AG08396 (cell line): ENCODE results near the gene HK2.
A peak's percentile ranks its signal among the peaks of the same experiment; 100 is the strongest.
"Not testable (repeated sequence)": the region's sequence is repeated elsewhere in the genome, so short reads cannot be mapped to it uniquely, and the experiment has no call there.

ENCODE experiments used
- DNase-seq: peaks from one replicate; pipeline ENCODE4 v3.0.0; 2012; ENCODE audit warnings: low spot score, mixed read lengths

Gene HK2

GRCh38 chr2:74895001-74895400 lies 61.1 kb downstream of the HK2 start:
- DNase-seq, result no peak

- DNase-seq, result no peak
Observed at GRCh38 chr2:74896232-74896631, 62.3 kb downstream of the HK2 start.

- DNase-seq, result not testable (repeated sequence)
Observed at GRCh38 chr2:74900225-74900624, 66.3 kb downstream of the HK2 start.

- DNase-seq, result no peak
Observed at GRCh38 chr2:74902281-74902860, 68.4 kb downstream of the HK2 start.

- DNase-seq, result no peak
Observed at GRCh38 chr2:74906395-74906794, 72.5 kb downstream of the HK2 start.

- DNase-seq, result not testable (repeated sequence)
Observed at GRCh38 chr2:74907560-74907959, 73.6 kb downstream of the HK2 start.

GRCh38 chr2:74908748-74909444 lies 75.0 kb downstream of the HK2 start:
- no peak for DNase-seq

GRCh38 chr2:74910245-74910644 lies 76.3 kb downstream of the HK2 start:
- DNase-seq, result no peak

GRCh38 chr2:74911061-74911460 lies 77.1 kb downstream of the HK2 start:
- DNase-seq, result no peak

GRCh38 chr2:74915743-74916142 lies 81.8 kb downstream of the HK2 start:
- DNase-seq, result no peak

- DNase-seq, result no peak
Observed at GRCh38 chr2:74916394-74916793, 82.5 kb downstream of the HK2 start.

GRCh38 chr2:74917702-74918619 lies 84.0 kb downstream of the HK2 start:
- peak; percentile 79 for DNase-seq

- DNase-seq, result peak; percentile 77
Observed at GRCh38 chr2:74919827-74920226, 85.9 kb downstream of the HK2 start.

- DNase-seq, result no peak
Observed at GRCh38 chr2:74921236-74921736, 87.4 kb downstream of the HK2 start.

GRCh38 chr2:74922592-74923227 lies 88.8 kb downstream of the HK2 start:
- no peak for DNase-seq

GRCh38 chr2:74924463-74925265 lies 90.7 kb downstream of the HK2 start:
- DNase-seq, result no peak

- no peak for DNase-seq
Observed at GRCh38 chr2:74925361-74925786, 91.4 kb downstream of the HK2 start.

- no peak for DNase-seq
Observed at GRCh38 chr2:74927621-74928020, 93.7 kb downstream of the HK2 start.

GRCh38 chr2:74930811-74931486 lies 97.0 kb downstream of the HK2 start:
- DNase-seq, result no peak

GRCh38 chr2:74931940-74932339 lies 98.0 kb downstream of the HK2 start:
- DNase-seq, result no peak

- no peak for DNase-seq
Observed at GRCh38 chr2:74935975-74936391, 102.1 kb downstream of the HK2 start.
